ENCODE data around the gene MYO1D. TPM values are rescaled to one million over a fixed set of nuclear protein-coding genes. Genes with fewer than 3 reads are reported as not detected.

The MYO1D gene
- total RNA-seq, 2 donors from 2014 or later = 12.4 to 13.6 TPM

DNA sequence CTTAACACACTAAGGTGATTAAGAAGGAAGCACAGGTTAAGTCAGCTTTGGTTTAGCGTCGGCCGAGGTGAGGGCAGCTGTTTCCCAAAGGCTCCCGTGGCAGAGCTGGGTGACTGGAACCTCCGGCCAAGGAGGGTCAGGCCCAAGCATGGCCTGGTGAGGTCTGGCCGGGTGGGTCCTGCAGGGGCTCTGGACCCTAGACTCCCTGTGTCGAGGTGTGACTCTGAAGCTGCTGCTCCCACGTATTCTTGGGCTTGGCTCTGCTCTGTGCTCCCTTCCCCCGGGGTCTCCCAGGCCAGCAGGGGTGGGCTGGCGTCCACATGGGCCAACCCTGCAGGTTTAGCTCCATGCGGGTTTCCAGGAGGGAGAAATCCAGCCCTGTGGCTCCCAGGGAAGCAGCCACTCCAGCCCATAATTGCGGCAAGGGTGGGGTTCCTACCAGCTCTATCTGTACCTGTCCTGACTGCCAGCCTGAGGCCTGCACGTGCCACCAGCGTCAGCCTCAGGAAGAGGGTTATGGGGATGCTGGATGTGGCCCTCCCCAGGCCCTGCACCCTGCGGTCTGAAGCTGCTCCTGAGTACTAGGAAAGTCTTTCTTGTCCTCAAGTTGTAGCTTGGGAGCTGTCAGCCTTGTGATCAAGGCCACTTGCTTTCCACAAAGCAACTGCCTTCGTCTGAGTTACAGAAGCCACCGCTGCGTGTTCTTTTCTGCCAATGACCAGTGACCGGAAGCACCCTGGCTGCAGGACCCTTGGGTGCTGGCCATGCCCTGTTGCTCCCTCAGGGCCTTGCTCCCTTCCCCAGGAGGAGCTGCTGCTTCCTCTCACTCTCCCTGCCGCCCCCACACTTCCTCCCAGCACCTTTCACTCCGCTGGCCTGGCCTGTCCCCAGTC lies 385.3 kb downstream of the MYO1D start:
- ATAC-seq (peak; percentile 31 to 56), DNase-seq (ENCODE audit: low spot score in 2 of 2) (peak in 1 of 2 donors; percentile 33)
- peak overlapping the region; percentile 69 to 79 for H3K27ac Mint-ChIP-seq
- H3K36me3 Mint-ChIP-seq = peaks cover 31% of the 10 kb centered on the region in 2 donors
- H3K9me3 Mint-ChIP-seq = no peaks in the 10 kb centered on the region

DNA sequence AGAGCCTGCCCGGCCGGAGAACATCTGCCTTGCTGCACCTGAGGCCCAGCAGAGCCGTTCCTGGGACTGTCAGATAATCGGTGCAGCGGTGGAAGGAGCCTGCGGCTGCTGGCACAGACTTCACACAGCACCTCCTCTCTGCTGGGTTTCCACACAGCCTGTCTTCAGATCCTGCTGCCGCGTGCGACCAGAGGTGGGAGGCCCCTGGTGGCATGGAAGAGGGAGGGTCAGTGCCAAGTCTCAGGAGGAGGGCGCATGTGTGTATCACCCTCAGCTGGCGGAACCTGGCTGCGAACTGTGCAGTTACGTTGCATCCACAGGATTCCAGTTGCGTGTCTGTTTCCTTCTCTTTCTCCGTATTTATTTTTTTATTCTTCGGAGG lies 386.8 kb downstream of the MYO1D start:
- no peak for DNase-seq (ENCODE audit: low spot score in 2 of 2)

DNA sequence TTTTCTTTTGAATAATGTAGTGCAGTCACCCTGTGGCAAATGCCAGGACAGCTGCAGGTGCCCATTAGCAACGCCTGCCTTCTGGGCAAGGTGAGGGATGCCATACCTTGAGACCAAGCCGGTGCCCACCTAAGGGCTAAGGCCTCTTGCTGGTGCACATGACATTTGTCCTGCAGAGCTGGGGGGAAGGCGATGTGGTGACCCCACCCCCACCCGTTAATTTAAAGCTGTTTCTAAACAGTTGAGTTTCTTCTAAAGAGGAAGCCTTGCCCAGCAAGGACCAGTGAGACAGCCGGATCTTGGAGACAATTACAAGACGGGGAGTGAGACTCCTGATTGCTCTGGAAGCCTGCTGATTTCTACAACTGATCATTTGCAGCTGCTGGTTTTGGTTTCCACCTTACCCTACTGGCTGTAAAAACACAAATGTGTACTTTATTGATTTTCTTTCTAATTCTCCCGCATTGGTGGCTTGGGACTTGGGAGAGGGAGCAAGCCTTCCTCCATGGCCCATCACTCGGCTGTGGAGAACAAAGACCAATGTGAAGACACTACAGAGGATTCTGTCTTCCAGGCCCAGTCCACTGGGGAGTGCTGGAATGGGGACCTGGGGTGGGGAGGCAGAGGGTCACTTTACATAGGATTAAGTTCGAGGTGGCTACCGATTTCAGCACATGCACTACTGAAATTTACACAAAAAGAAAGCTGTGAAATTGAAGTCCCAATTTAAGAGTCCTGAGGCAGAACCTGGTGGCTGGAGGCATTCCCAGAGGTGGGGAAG lies 387.4 kb downstream of the MYO1D start:
- Mint-ChIP-seq H3K27ac (peak overlapping the region in 1 of 2 donors; percentile 77), H3K36me3 (peaks cover 31% of the 10 kb centered on the region in 2 donors), H3K9me3 (no peaks in the 10 kb centered on the region)
- DNase-seq (ENCODE audit: low spot score in 2 of 2) (no peak), ATAC-seq (no peak)

More for the DNA sequence above, 386.8 kb downstream of the MYO1D start:
- no peaks in the 10 kb centered on the region for H3K9me3 Mint-ChIP-seq
- H3K27ac Mint-ChIP-seq = no peak overlapping the region
- no peak for ATAC-seq
- H3K36me3 Mint-ChIP-seq = peaks cover 31% of the 10 kb centered on the region in 2 donors

DNA sequence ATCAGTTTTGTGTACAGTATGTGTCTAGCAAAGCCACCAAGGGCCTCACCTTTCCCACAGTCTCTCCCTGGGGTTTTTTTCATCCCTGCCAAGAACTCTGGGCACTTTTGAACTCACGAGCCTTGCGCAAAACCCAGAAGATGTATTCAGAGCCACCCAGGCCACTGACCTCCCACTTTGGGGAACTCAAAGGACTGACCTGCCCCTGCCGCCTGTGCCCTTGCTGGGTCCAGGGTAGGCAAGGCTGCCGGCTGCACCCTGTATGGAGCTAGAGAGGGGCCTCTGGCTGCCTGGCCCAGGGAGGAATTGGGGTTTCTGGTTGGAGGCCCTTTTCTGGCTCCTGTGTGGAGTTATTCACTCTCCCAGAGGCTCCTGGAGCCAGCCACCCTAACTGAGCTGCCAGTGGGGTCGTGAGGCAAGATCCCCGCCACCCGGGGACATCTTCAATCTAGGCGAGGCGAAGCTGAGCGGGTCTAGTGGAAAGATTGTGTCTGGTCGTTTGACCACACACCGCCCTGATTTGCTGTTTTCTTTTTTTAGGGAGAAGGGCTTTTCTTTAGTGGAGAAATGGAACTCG lies 388.2 kb downstream of the MYO1D start:
- ATAC-seq = no peak
- Mint-ChIP-seq H3K9me3 (no peaks in the 10 kb centered on the region), H3K27ac (peak overlapping the region; percentile 77 to 92)

DNA sequence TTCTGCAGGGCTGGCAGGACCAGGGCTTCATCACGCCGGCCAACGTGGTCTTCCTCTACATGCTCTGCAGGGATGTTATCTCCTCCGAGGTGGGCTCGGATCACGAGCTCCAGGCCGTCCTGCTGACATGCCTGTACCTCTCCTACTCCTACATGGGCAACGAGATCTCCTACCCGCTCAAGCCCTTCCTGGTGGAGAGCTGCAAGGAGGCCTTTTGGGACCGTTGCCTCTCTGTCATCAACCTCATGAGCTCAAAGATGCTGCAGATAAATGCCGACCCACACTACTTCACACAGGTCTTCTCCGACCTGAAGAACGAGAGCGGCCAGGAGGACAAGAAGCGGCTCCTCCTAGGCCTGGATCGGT lies 388.8 kb downstream of the MYO1D start:
- DNase-seq (ENCODE audit: low spot score in 2 of 2) (no peak), ATAC-seq (no peak)
- H3K27ac Mint-ChIP-seq = peak overlapping the region; percentile 77 to 92
- H3K9me3 Mint-ChIP-seq = no peaks in the 10 kb centered on the region
- peaks cover 31% of the 10 kb centered on the region in 2 donors for H3K36me3 Mint-ChIP-seq

More for the DNA sequence above, 388.2 kb downstream of the MYO1D start:
- DNase-seq (ENCODE audit: low spot score in 2 of 2) = no peak
- H3K36me3 Mint-ChIP-seq = peaks cover 31% of the 10 kb centered on the region in 2 donors

DNA sequence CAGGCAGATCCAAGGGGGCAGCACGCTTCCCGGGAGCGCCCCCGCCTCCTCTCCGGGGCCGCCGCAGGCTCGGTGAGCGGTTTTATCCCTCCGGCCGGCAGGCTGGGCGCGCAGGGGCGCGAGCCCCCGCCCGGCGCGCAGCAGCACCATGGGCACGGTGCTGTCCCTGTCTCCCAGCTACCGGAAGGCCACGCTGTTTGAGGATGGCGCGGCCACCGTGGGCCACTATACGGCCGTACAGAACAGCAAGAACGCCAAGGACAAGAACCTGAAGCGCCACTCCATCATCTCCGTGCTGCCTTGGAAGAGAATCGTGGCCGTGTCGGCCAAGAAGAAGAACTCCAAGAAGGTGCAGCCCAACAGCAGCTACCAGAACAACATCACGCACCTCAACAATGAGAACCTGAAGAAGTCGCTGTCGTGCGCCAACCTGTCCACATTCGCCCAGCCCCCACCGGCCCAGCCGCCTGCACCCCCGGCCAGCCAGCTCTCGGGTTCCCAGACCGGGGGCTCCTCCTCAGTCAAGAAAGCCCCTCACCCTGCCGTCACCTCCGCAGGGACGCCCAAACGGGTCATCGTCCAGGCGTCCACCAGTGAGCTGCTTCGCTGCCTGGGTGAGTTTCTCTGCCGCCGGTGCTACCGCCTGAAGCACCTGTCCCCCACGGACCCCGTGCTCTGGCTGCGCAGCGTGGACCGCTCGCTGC lies 389.3 kb downstream of the MYO1D start:
- Mint-ChIP-seq H3K36me3 (peaks cover 31% of the 10 kb centered on the region in 2 donors), H3K9me3 (no peaks in the 10 kb centered on the region), H3K27ac (peak overlapping the region; percentile 77 to 92)
- ATAC-seq (peak; percentile 21 to 62), DNase-seq (ENCODE audit: low spot score in 2 of 2) (peak in 1 of 2 donors; percentile 36)

DNA sequence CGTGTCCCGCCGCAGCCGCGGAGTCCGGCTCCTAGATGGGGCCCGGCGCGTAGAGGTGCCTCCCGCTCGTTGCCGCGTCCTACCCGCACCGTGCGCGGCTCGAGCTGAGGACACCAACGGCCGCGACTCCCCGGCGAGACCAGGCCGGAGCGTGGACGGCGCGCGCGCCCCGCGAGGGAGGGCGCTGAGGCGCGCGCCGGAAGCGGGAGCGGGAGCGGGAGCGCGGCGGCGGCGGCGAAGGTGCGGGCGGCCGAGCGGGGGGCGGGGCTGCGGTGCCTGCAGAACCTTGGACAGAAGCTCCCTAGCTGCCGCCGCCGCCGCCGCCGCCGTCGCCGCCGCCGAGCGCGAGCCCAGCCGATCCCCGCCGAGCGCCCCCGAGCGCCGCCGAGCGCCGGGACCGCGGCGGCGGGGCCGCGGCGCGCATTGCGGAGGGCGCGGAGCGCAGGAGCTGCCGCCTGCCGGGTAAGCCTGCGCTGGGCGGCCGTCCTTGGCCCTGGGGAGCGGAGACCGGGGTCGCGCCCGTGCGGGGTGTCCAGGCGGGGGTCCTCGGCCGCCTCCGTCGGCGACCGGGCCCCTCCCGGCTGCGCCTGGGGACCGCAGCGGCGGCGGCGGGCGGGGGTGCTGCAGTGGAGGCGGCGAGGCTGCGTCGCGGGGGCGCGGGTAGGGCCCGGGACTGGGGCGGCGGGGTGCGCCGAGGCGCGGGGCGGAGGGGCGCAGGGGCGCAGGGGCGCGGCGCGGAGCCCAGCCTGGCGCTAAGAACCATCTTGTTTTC lies 390.0 kb downstream of the MYO1D start, which contains the start of gene CDK5R1:
CDK5R1 (plus strand) TSS at position 293 of the 772 bp plus-strand sequence. CDS start 628 bp downstream, outside the sequence.
- Mint-ChIP-seq H3K9me3 (no peaks in the 10 kb centered on the region), H3K36me3 (peaks cover 31% of the 10 kb centered on the region in 2 donors), H3K27ac (peak within 1 kb of the TSS; percentile 77 to 93)
- ATAC-seq (peak; percentile 48 to 73), DNase-seq (ENCODE audit: low spot score in 2 of 2) (peak; percentile 73 to 77)

DNA sequence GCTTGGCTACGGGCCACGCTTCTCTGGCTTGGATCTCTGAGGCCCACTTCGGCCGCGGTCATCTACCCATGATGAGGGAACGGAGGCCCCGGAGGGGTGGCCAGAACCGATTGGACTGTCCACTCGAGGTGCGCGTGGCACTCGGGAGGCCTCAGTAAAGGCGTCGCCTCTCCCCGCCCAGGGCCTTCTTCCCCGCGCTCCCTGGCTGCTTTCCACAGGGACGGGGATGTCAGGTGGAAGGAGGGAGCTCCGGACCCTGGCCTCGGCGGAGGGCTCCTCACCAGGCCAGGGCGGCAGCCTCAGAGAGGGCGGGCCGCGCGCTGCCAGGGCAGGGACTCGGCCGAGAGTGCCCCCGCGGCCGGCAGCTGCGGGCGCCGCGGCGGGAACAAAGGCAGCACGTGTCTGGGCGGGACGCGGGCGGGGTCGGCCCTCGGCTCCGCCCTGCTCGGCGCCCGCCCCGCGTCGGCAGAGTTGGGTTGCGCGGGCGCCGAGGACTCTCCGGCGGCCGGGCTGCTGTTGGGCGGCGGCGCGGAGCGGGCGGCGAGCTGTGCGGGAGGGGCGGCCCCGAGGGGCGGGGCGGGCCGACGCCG lies 390.7 kb downstream of the MYO1D start:
- peak overlapping the region; percentile 71 to 93 for H3K27ac Mint-ChIP-seq
- peaks cover 31% of the 10 kb centered on the region in 2 donors for H3K36me3 Mint-ChIP-seq

DNA sequence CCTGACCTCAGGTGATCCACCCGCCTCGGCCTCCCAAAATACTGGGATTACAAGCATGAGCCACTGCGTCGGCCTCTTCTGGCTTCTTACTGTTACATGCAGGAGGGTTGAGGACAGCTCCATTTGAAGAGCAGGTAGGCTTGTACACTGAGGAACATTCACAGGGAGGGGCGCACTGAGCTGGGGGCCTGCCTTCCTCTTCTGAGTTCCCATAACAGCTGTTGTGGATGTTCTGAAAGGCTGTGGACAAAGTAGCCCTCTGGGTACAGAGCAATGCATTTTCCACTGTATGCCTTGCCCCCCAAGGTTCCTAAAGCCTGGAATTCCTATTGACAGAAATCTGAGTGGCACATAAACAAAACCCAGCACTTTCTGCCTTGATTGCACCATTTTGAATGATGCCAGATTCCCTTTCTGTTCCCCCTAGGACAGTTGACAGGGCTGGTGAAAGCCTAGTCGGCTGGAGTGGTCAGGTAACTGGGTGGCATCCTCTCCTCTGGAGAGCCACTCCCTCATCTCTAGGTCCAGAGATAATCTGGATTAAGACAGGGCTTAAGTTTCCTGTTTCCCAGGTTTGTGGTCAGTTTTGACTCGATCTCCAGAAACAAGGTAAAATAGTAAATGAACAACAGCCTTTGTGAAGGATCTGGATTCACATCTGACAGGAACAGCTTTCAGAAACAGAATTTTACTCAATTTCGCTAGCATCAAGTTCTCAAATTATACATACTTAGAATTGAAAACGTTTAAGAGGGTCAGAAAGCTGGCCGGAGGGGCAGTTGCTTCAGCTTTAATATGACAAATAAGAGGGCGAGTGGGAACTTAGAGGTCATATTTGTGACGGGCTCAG lies 391.4 kb downstream of the MYO1D start:
- DNase-seq (ENCODE audit: low spot score in 2 of 2) (no peak), ATAC-seq (no peak)
- Mint-ChIP-seq H3K27ac (peak overlapping the region; percentile 71 to 93), H3K9me3 (no peaks in the 10 kb centered on the region), H3K36me3 (peaks cover 31% of the 10 kb centered on the region in 2 donors)

More for the DNA sequence above, 390.7 kb downstream of the MYO1D start:
- no peaks in the 10 kb centered on the region for H3K9me3 Mint-ChIP-seq
- ATAC-seq (peak; percentile 78 to 81), DNase-seq (ENCODE audit: low spot score in 2 of 2) (peak; percentile 75 to 76)

DNA sequence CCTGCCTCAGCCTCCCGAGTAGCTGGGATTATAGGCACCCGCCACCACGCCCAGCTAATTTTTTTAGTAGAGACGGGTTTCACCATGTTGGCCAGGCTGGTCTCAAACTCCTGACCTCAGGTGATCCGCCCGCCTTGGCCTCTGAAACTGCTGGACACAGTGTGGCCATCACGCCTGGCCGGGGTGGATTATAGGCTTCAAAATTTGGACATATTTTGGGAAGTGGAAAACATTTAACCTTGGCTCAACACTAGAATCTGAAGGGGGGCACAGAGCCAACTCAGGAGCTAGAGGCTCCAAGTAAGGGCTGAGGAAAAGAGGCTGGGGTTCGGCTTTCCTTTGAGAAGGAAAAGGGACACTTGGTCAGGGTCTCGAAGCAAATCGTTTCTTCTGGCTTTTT lies 392.3 kb downstream of the MYO1D start:
- Mint-ChIP-seq H3K27ac (peak overlapping the region in 1 of 2 donors; percentile 46), H3K36me3 (peaks cover 23% of the 10 kb centered on the region in 2 donors), H3K9me3 (no peaks in the 10 kb centered on the region)
- ATAC-seq = no peak
- DNase-seq (ENCODE audit: low spot score in 2 of 2) = no peak

DNA sequence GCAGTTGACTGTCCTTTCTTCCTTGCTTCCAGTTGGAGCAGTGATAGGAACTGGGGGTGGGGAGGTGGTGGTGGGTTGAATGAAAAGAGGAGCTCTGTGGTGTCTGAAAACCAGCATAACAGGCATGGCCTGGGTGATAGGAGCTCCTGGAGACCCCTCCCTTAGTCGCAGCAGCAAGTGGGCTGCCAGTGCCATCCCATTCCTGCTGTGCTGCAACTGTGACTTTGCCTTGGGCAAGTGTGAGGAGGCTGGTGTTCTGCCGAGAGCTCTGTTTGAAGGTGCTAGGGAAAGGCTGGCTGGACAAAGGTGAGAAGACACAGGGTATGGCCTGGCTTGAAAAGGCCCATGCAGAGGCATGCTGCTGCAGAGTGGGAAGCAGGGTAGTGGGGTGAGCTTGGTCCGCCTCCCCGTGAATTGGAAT lies 392.9 kb downstream of the MYO1D start:
- peaks cover 17% of the 10 kb centered on the region in 2 donors for H3K36me3 Mint-ChIP-seq
- no peak for ATAC-seq
- no peak overlapping the region for H3K27ac Mint-ChIP-seq
- no peaks in the 10 kb centered on the region for H3K9me3 Mint-ChIP-seq
- DNase-seq (ENCODE audit: low spot score in 2 of 2) = no peak

DNA sequence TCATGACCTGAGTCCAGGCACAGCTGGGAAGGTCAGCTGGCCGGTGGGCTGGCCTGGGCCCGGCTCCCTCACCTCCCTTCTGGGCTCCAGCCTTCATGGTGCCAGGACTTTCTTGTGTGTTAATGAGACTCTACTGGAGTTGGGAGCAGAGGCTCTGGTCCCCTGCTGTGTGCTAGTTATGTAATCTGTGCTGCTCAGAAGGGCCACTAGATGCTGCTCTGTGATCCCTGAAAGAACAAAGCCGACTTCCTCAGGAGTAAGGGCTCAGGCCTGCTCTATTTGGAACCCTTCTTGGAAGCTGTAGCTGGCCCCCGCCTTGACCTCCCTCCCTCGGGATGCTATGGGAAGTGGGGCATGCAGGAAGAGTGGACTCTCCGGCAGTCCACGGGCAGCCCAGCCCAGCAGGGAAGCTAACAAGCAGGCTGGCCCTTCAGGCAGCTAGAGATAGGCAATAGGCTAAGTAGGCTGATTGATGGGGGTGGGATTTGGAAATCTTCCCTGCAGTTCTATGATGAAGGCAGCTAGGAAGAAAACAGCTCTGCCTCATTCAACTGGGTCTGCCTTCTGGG lies 393.4 kb downstream of the MYO1D start:
- DNase-seq (ENCODE audit: low spot score in 2 of 2) (no peak), ATAC-seq (no peak)
- Mint-ChIP-seq H3K27ac (no peak overlapping the region), H3K9me3 (no peaks in the 10 kb centered on the region), H3K36me3 (peaks cover 12% of the 10 kb centered on the region in 2 donors)

DNA sequence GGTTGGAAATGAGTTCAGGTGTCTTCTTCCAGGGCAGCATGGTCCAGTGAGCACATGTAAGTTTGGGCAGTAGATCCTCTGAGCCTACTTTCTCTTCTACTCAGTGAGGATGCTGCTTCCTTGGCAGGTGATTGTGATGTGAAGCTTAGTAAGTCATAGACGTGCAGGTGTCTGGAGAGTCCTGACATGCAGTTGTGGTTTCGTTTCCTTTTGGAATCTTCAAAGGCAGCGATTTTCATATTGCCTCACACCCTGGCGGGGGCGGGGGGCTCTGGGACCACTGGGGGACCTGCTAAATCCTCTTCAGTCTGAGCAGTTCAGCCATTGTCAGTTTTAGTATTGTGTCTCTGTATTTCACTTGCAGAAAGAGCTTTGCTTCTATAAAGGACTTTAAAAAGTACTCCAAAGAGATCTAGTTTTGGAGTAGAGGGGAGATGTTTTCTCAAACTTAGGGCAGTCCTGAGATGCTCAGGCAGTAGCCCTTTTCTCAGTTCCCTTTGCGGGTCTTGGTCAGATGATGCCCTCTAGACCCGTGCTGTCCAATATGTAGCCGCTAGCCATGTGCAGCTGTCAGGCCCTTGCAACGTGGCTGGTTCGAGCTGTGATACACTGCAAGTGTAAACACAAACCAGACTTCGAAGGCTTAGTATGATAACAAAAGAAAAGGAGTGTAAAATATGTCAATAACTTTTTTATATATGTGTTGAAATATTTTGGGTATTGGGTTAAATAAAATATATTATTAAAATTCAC lies 394.2 kb downstream of the MYO1D start:
- Mint-ChIP-seq H3K36me3 (peaks cover 4% of the 10 kb centered on the region in 2 donors), H3K27ac (peak overlapping the region in 1 of 2 donors; percentile 93), H3K9me3 (no peaks in the 10 kb centered on the region)
- no peak for DNase-seq (ENCODE audit: low spot score in 2 of 2)
- ATAC-seq = no peak

All from activated naive CD4-positive, alpha-beta T cell treated with anti-CD3 and anti-CD28 coated beads, Interleukin-2, amount 50 U/mL, for 72 hours (primary cell).